Fibroblast of skin of right biceps (primary cell): ENCODE results near the gene NBPF9.
"Not testable (repeated sequence)": the region's sequence is repeated elsewhere in the genome, so short reads cannot be mapped to it uniquely, and the experiment has no call there.

Experiments used
- DNase-seq: peaks from one replicate; pipeline ENCODE4 v3.0.0-alpha.2; 2013

Gene NBPF9

GRCh38 chr1:149013513-149013912, 89.8 kb downstream of the NBPF9 start:
- DNase-seq: not testable (repeated sequence)

GRCh38 chr1:149012599-149012998, 90.8 kb downstream of the NBPF9 start:
- not testable (repeated sequence) for DNase-seq

- not testable (repeated sequence) for DNase-seq
Measured at GRCh38 chr1:149009761-149010160, 93.6 kb downstream of the NBPF9 start.

DNA sequence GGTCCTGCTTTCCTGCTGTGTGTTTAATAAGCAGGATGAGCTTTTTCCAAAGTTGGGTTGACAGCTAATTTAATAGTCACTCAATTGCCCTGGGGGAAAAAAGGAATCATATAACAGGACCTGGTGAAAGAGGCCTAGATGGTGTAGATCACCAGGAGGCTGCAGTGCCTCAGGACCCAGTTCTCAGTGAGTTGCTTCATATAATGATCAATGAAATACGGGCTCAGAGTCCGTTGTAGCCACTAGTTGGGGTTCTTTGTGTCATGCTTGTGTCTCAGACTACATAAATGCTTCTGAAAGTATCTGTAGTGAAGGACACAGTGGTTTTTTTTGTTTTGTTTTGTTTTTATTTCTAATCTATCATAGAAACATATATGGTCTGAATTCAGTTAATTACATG, 94.6 kb downstream of the NBPF9 start:
- DNase-seq: not testable (repeated sequence)

DNA sequence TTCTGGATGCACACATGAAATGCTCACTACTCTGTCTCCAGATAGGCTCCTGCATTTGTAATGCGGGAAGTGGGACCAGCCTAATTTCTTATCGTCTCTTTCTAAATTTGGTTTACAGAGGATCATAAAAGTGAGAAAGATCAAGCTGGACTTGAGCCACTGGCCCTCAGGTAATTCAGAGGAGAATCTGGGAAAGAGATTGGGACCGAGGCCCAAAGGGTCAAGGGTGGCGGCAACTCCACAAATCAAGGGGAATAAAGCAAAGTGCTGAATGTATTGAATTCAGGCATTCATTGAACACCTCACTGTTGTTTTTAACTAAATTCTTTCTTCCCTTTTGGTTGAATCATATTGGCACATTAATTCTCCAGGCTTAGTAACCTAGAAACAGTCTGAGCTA, 95.0 kb downstream of the NBPF9 start:
- not testable (repeated sequence) for DNase-seq
